ENCODE results near the gene ACAD9.

ACAD9 gene

GRCh38 chr3:128940252-128940651 lies 60.8 kb downstream of the ACAD9 start:
- no peak for TF ChIP-seq CTCF (IDR thresholded peaks at IDR 0.05)
- Histone ChIP-seq H3K27ac (no peak overlapping the region), H3K4me3 (no peak overlapping the region)
- DNase-seq (ENCODE audit: low spot score), result no peak

DNA sequence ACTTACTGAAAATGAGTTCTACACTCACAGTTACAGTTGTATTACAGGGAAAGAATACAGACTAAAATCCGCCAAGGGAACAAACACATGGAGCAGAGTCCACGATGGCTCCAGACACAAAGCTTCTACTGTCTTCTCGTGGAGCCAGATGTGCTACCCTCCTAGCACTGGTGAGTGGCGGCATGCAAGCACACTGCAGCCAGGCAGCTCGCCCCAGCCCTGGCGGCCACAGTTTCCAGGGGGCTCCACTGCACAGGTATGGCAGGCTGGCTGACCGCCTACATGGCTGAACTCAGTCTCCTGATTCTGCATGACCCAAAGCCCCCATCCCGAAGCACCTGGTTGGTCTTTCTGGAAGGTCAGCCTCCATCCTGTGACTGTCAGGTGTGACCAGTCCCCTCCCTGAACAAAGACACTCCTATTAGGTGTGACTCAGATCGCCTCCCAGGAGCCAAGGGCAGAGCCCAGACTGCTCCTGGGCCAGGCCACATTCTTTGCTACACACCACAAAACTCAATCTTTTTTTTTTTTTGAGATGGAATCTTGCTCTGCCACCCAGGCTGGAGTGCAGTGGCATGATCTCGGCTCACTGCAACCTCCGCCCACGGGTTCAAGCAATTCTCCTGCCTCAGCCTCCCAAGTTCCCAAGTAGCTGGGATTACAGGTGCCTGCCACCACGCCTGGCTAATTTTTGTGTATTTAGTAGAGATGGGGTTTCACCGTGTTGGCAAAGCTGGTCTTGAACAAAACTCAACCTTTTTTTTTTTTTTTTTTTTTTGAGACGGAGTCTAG lies 62.9 kb downstream of the ACAD9 start:
- no peak for DNase-seq (ENCODE audit: low spot score)
- Histone ChIP-seq H3K27ac (no peak overlapping the region), H3K4me3 (no peak overlapping the region)
- no peak for TF ChIP-seq CTCF (IDR thresholded peaks at IDR 0.05)

DNA sequence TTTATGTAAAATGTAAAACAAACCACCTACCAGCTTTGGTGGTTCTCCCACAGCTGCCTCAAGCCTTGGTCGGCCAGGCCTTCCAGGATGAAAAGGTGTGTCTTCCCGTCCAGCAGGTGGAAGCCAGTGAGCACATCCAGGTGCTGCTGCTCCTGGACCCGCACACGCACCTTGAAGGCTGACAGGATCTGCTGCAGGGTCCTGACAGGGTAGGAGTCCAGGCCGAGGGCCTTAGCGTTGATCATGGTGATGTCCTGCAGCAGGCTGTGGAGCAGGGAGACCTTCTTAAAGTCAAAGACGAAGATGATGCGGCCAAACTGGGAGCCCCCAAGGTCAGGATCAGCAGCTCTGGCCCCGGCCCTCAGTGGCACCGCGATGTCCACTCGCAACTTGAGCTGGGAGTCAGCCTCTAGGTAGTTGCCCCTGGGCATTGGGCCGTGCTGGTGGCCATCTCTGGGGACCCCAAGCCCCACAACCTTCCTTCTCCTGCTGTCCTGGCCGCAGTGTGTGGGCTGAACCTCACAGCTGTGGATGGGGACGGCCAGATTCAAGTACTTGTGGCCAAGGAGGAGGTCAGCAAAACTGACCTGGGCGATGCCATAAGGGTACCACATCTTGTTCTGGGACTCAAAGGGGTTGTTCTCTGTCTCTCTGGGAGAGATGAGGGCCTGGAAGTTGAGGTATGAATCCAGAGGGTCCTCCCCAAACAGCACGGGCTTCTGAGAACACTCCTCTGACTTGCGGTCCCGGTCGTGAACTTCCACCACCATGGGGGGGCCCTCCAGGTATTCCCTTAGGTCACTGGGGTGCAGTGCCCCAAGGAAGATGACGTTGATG lies 65.8 kb downstream of the ACAD9 start:
- Histone ChIP-seq H3K27ac (no peak overlapping the region), H3K4me3 (no peak overlapping the region)
- no peak for TF ChIP-seq CTCF (IDR thresholded peaks at IDR 0.05)
- DNase-seq (ENCODE audit: low spot score), result no peak

DNA sequence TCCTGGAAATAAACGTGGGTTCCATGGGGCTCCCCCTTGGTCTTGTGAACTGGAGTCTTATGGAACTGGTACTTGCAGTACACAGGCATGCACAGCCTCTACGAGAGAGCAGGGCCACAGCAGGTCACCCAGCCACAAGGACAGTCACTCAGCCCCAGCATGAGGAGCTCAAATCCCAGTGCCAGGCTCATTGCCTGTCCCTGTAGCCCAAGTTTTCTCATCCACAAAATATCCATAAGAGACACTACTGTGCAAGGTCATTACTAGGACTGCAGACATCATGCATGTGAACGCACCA lies 66.4 kb downstream of the ACAD9 start:
- Histone ChIP-seq H3K27ac (no peak overlapping the region), H3K4me3 (no peak overlapping the region)
- no peak for TF ChIP-seq CTCF (IDR thresholded peaks at IDR 0.05)
- no peak for DNase-seq (ENCODE audit: low spot score)

- no peak for TF ChIP-seq CTCF (IDR thresholded peaks at IDR 0.05)
- DNase-seq (ENCODE audit: low spot score), result no peak
- Histone ChIP-seq H3K4me3 (no peak overlapping the region), H3K27ac (no peak overlapping the region)
Measured at GRCh38 chr3:128946411-128946810, 67.0 kb downstream of the ACAD9 start.

DNA sequence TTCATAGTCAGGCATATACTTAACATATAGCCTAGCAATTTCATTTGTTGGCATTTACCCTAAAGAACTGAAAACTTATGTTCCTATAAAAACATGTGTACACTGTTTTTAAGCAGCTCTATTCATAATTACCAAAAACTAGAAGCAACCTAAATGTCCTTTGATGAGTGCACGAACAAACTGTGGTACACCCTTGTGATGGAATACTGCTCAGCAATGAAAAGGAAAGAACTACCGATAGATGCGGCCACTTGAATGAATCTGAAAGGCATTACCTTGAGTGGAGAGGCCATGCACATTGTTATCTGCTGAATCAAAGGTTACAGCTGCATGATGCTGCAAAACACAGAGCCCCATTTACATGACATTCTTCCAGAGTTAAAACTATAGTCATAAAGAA lies 69.7 kb downstream of the ACAD9 start:
- Histone ChIP-seq H3K4me3 (no peak overlapping the region), H3K27ac (no peak overlapping the region)
- no peak for DNase-seq (ENCODE audit: low spot score)
- no peak for TF ChIP-seq CTCF (IDR thresholded peaks at IDR 0.05)
